Vagina (tissue), 2 donors: ENCODE measurements around the gene GTPBP6.

Source experiments
- POLR2A ChIP-seq, 2 donors: fragments of 450-650 bp; IDR thresholded peaks; one replicate each; pipeline ENCODE4 v1.6.1; 2017; ENCODE audit warnings: antibody characterized with exemption in 2 of 2, mild to moderate bottlenecking in 2 of 2, moderate library complexity in 2 of 2
- POLR2AphosphoS5 ChIP-seq, 2 donors: sonication (generic); formaldehyde crosslinking; IDR thresholded peaks; one replicate each; pipeline ENCODE4 v1.9.0; 2017; ENCODE audit warnings: antibody characterized with exemption in 2 of 2, mild to moderate bottlenecking in 2 of 2, low read depth in 1 of 2; ENCODE audit not compliant: insufficient read depth in 1 of 2
- TF ChIP-seq, protein P1 (sequence below), 3 experiments: fragments of 450-650 bp in 2 of 3; fragments of 200-600 bp in 1 of 3; sonication (generic) in 1 of 3; IDR thresholded peaks; one replicate each; pipeline ENCODE4 v1.5.1; 2017 to 2019; ENCODE audit warnings: antibody characterized with exemption in 3 of 3, mild to moderate bottlenecking in 2 of 3, moderate library complexity in 2 of 3

DNA sequence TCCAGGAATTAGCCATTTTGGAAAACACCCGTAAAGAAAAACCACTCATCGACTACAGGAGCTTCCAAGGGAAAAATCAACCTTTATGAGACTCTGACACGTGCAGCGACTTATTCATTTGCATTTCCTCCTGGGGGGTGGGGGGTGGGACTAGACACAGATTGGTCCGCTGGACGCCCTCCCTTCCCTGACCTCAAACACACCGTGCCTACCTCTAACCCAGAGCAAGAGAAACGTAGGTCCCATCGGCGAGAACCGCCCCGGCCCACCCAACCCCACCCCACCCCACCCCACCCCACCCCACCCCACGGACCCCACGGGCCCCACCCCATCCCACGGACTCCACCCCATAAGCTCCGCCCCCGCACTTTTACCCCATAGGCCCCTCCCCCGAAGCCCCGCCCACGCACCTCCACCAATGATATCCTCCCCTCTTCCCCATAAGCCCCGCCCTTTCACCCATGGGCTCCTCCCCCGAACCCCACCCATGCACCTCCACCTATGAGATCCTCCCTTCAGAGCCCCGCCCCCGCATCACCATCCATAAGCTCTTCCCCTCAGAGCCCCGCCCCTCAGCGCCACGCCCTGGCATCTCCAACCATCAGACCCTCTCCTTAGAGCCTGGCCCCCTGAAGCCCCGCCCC is 1.1 kb downstream of the GTPBP6 start:
- TF ChIP-seq POLR2A (IDR thresholded peaks at IDR 0.05) (no peak), POLR2AphosphoS5 (IDR thresholded peaks at IDR 0.05; ENCODE audit: insufficient read depth in 1 of 2, low read depth in 1 of 2) (no peak)
- TF ChIP-seq, protein P1, sequence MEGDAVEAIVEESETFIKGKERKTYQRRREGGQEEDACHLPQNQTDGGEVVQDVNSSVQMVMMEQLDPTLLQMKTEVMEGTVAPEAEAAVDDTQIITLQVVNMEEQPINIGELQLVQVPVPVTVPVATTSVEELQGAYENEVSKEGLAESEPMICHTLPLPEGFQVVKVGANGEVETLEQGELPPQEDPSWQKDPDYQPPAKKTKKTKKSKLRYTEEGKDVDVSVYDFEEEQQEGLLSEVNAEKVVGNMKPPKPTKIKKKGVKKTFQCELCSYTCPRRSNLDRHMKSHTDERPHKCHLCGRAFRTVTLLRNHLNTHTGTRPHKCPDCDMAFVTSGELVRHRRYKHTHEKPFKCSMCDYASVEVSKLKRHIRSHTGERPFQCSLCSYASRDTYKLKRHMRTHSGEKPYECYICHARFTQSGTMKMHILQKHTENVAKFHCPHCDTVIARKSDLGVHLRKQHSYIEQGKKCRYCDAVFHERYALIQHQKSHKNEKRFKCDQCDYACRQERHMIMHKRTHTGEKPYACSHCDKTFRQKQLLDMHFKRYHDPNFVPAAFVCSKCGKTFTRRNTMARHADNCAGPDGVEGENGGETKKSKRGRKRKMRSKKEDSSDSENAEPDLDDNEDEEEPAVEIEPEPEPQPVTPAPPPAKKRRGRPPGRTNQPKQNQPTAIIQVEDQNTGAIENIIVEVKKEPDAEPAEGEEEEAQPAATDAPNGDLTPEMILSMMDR (IDR thresholded peaks at IDR 0.05), result no peak
